ENCODE results near the gene MBP. TPM values are rescaled to one million over a fixed set of nuclear protein-coding genes. Genes with fewer than 3 reads are reported as not detected.
A peak's percentile ranks its signal among the peaks of the same experiment; 100 is the strongest.

Gene MBP
- total RNA-seq, 4 donors from 2014 or later: 23.2 to 34.7 (median 28.2) TPM

GRCh38 chr18:77099485-77100370, 32.9 kb downstream of the MBP start:
- no peaks in the 10 kb centered on the region for H3K9me3 ChIP-seq
- peak overlapping the region in 1 of 4 donors; percentile 83 for H3K27ac ChIP-seq
- peaks cover 0 to 94% (median 12%) of the 10 kb centered on the region in 3 donors for H3K4me1 ChIP-seq
- H3K27me3 ChIP-seq: no peaks in the 10 kb centered on the region
- ATAC-seq: no peak
- TF ChIP-seq EP300 (IDR thresholded peaks at IDR 0.05) (no peak), POLR2A (IDR thresholded peaks at IDR 0.05) (no peak), POLR2AphosphoS5 (IDR thresholded peaks at IDR 0.05) (no peak), CTCF (IDR thresholded peaks at IDR 0.05) (no peak)
- WGBS, 2 donors (ENCODE audit: low coverage in 1 of 2): 85 to 90% methylated on average over 6 to 7 of the region's 21 CpGs
- H3K36me3 ChIP-seq: no peaks in the 10 kb centered on the region
- H3K4me3 ChIP-seq: no peak overlapping the region

DNA sequence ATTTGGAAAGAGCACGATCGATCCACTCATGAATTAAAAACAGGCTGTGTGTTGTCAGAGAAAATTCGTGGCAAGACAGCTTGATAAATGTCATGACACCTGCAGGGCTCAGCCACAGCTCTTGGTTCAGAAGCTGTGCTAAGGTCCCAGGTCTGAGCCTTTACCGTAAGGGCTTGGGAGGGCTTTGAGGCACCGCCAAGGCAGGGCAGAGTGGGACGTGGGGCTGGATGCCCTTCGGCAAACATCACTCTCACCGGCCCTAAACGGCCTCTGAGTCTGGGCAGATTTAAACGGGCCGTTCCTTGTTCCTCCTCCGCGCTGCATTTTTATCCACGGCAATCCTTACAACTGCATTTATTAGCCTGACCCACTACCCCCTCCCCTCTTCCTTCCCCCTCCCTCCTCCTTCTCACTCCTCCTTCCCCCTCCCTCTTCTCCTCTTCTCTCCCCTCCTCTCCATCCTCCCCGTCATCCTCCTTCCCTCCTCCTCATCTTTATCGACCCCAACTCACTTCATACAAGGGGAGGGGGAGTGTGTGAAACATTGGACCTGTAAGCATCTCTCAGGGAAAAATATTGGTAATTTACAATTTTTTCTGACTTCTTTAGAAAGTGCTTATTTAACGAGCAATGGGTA, 33.9 kb downstream of the MBP start:
- H3K4me3 ChIP-seq: no peak overlapping the region
- H3K9me3 ChIP-seq: no peaks in the 10 kb centered on the region
- H3K27ac ChIP-seq: peak overlapping the region in 3 of 4 donors; percentile 2 to 71 (median 34)
- no peaks in the 10 kb centered on the region for H3K36me3 ChIP-seq
- no peak for ATAC-seq
- TF ChIP-seq POLR2AphosphoS5 (IDR thresholded peaks at IDR 0.05) (peak; percentile 17), POLR2A (IDR thresholded peaks at IDR 0.05) (no peak)
- H3K27me3 ChIP-seq: no peaks in the 10 kb centered on the region
- H3K4me1 ChIP-seq: peaks cover 0 to 88% (median 12%) of the 10 kb centered on the region in 3 donors
- WGBS, 2 donors (ENCODE audit: low coverage in 1 of 2): 36 to 67% methylated on average over 5 to 8 of the region's 17 CpGs

GRCh38 chr18:77098029-77098428, 34.6 kb downstream of the MBP start:
- TF ChIP-seq CTCF (IDR thresholded peaks at IDR 0.05) (no peak), EP300 (IDR thresholded peaks at IDR 0.05) (no peak), POLR2AphosphoS5 (IDR thresholded peaks at IDR 0.05) (no peak), POLR2A (IDR thresholded peaks at IDR 0.05) (no peak)
- H3K4me1 ChIP-seq: peaks cover 0 to 82% (median 12%) of the 10 kb centered on the region in 3 donors
- WGBS, 2 donors (ENCODE audit: low coverage in 1 of 2): 40 to 77% methylated on average over 1 to 2 of the region's 2 CpGs
- ATAC-seq: no peak
- H3K36me3 ChIP-seq: no peaks in the 10 kb centered on the region
- peak overlapping the region in 2 of 4 donors; percentile 34 to 71 for H3K27ac ChIP-seq
- H3K9me3 ChIP-seq: no peaks in the 10 kb centered on the region
- no peaks in the 10 kb centered on the region for H3K27me3 ChIP-seq
- no peak overlapping the region for H3K4me3 ChIP-seq

- Histone ChIP-seq H3K9me3 (no peaks in the 10 kb centered on the region), H3K27ac (peak overlapping the region in 2 of 4 donors; percentile 10 to 71), H3K4me3 (no peak overlapping the region), H3K4me1 (peaks cover 0 to 73% (median 9%) of the 10 kb centered on the region in 3 donors), H3K27me3 (no peaks in the 10 kb centered on the region), H3K36me3 (no peaks in the 10 kb centered on the region)
- TF ChIP-seq POLR2A (IDR thresholded peaks at IDR 0.05): no peak
- TF ChIP-seq POLR2AphosphoS5 (IDR thresholded peaks at IDR 0.05): no peak
- TF ChIP-seq EP300 (IDR thresholded peaks at IDR 0.05): no peak
- no peak for TF ChIP-seq CTCF (IDR thresholded peaks at IDR 0.05)
- ATAC-seq: no peak
- WGBS, 2 donors (ENCODE audit: low coverage in 1 of 2): 50 to 71% methylated on average over 2 to 4 of the region's 11 CpGs
Observed at GRCh38 chr18:77096936-77097886, 35.4 kb downstream of the MBP start.
